Uterus (tissue), 4 donors: ENCODE data around the gene MYO1D. TPM values are rescaled to one million over a fixed set of nuclear protein-coding genes. Genes with fewer than 3 reads are reported as not detected.

ENCODE experiments used
- DNase-seq, 2 donors: peaks; one replicate each; pipeline ENCODE4 v3.0.0-alpha.2; 2019 to 2020
- H3K27ac ChIP-seq, 2 donors: fragments of 200-600 bp; sonication (generic); 1 replicate in 1 of 2; 2 replicates in 1 of 2; pipeline ENCODE4 v1.5.1; 2016 to 2018
- H3K27me3 ChIP-seq, 2 donors: fragments of 200-600 bp; sonication (generic); one replicate each; pipeline ENCODE4 v1.5.1; 2018 to 2019; ENCODE audit warnings: control low read depth in 1 of 2
- H3K36me3 ChIP-seq, 2 donors: fragments of 200-600 bp; sonication (generic); one replicate each; pipeline ENCODE4 v1.5.1; 2019; ENCODE audit warnings: control low read depth in 1 of 2
- H3K4me1 ChIP-seq, 2 donors: fragments of 200-600 bp; sonication (generic); one replicate each; pipeline ENCODE4 v1.5.1; 2018 to 2019; ENCODE audit warnings: control low read depth in 1 of 2
- H3K4me3 ChIP-seq, 2 donors: fragments of 200-600 bp; sonication (generic); 1 replicate in 1 of 2; 2 replicates in 1 of 2; pipeline ENCODE4 v1.5.1; 2018 to 2019; ENCODE audit warnings: mild to moderate bottlenecking in 1 of 2
- H3K9me3 ChIP-seq, 2 donors: fragments of 200-600 bp; sonication (generic); one replicate each; pipeline ENCODE4 v1.5.1; 2019; ENCODE audit warnings: control low read depth in 1 of 2
- POLR2A ChIP-seq, 2 donors: fragments of 450-650 bp; IDR thresholded peaks; one replicate each; pipeline ENCODE4 v1.6.1; 2016; ENCODE audit warnings: antibody characterized with exemption in 2 of 2, mild to moderate bottlenecking in 1 of 2, moderate library complexity in 1 of 2
- intact Hi-C: fragments of 100-400 bp; cut with DNase I; formaldehyde crosslinking; loops from one replicate; pipeline ENCODE4 v1.15.1; 2023; ENCODE audit warnings: low total_unique reads
- total RNA-seq, 4 donors: library from RNA; depleted of rRNA in 3 of 4; stranded (reverse); fragments of >200 nt in 3 of 4; gene quantifications; one replicate each; pipeline versions ENCODE4 v1.1.0 to v1.2.4, GENCODE V29; 2014 to 2023
- TF ChIP-seq, protein P1 (sequence below), 4 experiments: fragments of 200-600 bp in 2 of 4; fragments of 450-650 bp in 2 of 4; sonication (generic) in 2 of 4; IDR thresholded peaks; one replicate each; pipeline ENCODE4 v1.5.1; 2016 to 2019; ENCODE audit warnings: antibody characterized with exemption in 4 of 4, mild to moderate bottlenecking in 2 of 4, moderate library complexity in 1 of 4
- donor health status: DM: yes; HTN: yes; CAD: no.

MYO1D gene
- total RNA-seq, 4 donors from 2014 or later, result 20.4 to 55.2 (median 30.6) TPM

- no peak for DNase-seq
- Histone ChIP-seq H3K27me3 (no peaks in the 10 kb centered on the region), H3K4me1 (no peaks in the 10 kb centered on the region), H3K9me3 (no peaks in the 10 kb centered on the region), H3K27ac (no peak overlapping the region), H3K36me3 (no peaks in the 10 kb centered on the region), H3K4me3 (no peak overlapping the region)
- TF ChIP-seq POLR2A (IDR thresholded peaks at IDR 0.05), result no peak
- TF ChIP-seq, protein P1, sequence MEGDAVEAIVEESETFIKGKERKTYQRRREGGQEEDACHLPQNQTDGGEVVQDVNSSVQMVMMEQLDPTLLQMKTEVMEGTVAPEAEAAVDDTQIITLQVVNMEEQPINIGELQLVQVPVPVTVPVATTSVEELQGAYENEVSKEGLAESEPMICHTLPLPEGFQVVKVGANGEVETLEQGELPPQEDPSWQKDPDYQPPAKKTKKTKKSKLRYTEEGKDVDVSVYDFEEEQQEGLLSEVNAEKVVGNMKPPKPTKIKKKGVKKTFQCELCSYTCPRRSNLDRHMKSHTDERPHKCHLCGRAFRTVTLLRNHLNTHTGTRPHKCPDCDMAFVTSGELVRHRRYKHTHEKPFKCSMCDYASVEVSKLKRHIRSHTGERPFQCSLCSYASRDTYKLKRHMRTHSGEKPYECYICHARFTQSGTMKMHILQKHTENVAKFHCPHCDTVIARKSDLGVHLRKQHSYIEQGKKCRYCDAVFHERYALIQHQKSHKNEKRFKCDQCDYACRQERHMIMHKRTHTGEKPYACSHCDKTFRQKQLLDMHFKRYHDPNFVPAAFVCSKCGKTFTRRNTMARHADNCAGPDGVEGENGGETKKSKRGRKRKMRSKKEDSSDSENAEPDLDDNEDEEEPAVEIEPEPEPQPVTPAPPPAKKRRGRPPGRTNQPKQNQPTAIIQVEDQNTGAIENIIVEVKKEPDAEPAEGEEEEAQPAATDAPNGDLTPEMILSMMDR (IDR thresholded peaks at IDR 0.05), result no peak
- intact Hi-C loops, result no loop called here
Measured at GRCh38 chr17:32815460-32815859, 61.5 kb downstream of the MYO1D start.

- H3K4me3 ChIP-seq, result no peak overlapping the region
- H3K4me1 ChIP-seq, result no peaks in the 10 kb centered on the region
- TF ChIP-seq POLR2A (IDR thresholded peaks at IDR 0.05), result no peak
- TF ChIP-seq, protein P1 (IDR thresholded peaks at IDR 0.05), result no peak
- intact Hi-C loops, result no loop called here
- no peak for DNase-seq
- H3K27me3 ChIP-seq, result no peaks in the 10 kb centered on the region
- no peak overlapping the region for H3K27ac ChIP-seq
- H3K36me3 ChIP-seq, result no peaks in the 10 kb centered on the region
- H3K9me3 ChIP-seq, result no peaks in the 10 kb centered on the region
Measured at GRCh38 chr17:32814836-32815235, 62.1 kb downstream of the MYO1D start.

- no peaks in the 10 kb centered on the region for H3K36me3 ChIP-seq
- H3K27ac ChIP-seq, result no peak overlapping the region
- no peak overlapping the region for H3K4me3 ChIP-seq
- no peaks in the 10 kb centered on the region for H3K9me3 ChIP-seq
- TF ChIP-seq, protein P1 (IDR thresholded peaks at IDR 0.05), result no peak
- TF ChIP-seq POLR2A (IDR thresholded peaks at IDR 0.05), result no peak
- H3K4me1 ChIP-seq, result no peaks in the 10 kb centered on the region
- no peak for DNase-seq
- no peaks in the 10 kb centered on the region for H3K27me3 ChIP-seq
- intact Hi-C loops, result no loop called here
Measured at GRCh38 chr17:32813021-32813420, 63.9 kb downstream of the MYO1D start.

GRCh38 chr17:32810690-32811089 is 66.2 kb downstream of the MYO1D start:
- Histone ChIP-seq H3K27me3 (no peaks in the 10 kb centered on the region), H3K9me3 (no peaks in the 10 kb centered on the region), H3K4me1 (no peaks in the 10 kb centered on the region), H3K27ac (no peak overlapping the region), H3K4me3 (no peak overlapping the region), H3K36me3 (no peaks in the 10 kb centered on the region)
- intact Hi-C loops, result no loop called here
- TF ChIP-seq, protein P1 (IDR thresholded peaks at IDR 0.05), result no peak
- TF ChIP-seq POLR2A (IDR thresholded peaks at IDR 0.05), result no peak
- DNase-seq, result no peak

GRCh38 chr17:32807577-32807976 is 69.3 kb downstream of the MYO1D start:
- intact Hi-C loops, result no loop called here
- H3K36me3 ChIP-seq, result no peaks in the 10 kb centered on the region
- TF ChIP-seq POLR2A (IDR thresholded peaks at IDR 0.05), result no peak
- TF ChIP-seq, protein P1 (IDR thresholded peaks at IDR 0.05), result no peak
- H3K4me1 ChIP-seq, result no peaks in the 10 kb centered on the region
- H3K9me3 ChIP-seq, result no peaks in the 10 kb centered on the region
- H3K4me3 ChIP-seq, result no peak overlapping the region
- H3K27ac ChIP-seq, result no peak overlapping the region
- DNase-seq, result no peak
- H3K27me3 ChIP-seq, result no peaks in the 10 kb centered on the region
